HepG2 (cell line): ENCODE results near the gene AJUBA. TPM values are rescaled to one million over a fixed set of nuclear protein-coding genes. Genes with fewer than 3 reads are reported as not detected.

ENCODE experiments used
- HIVEP1 ChIP-seq: sonication (generic); formaldehyde crosslinking; IDR thresholded peaks from 2 replicates; pipeline ENCODE4 v1.4.0; 2020; ENCODE audit warnings: mild to moderate bottlenecking, missing genetic modification reagents
- MBD4 ChIP-seq: IDR thresholded peaks from 2 replicates; pipeline ENCODE4 v1.6.1; 2012; ENCODE audit warnings: low read length, inconsistent platforms, borderline replicate concordance
- NFYC ChIP-seq: IDR thresholded peaks from 2 replicates; pipeline ENCODE4 v1.6.1; 2016; ENCODE audit warnings: missing genetic modification reagents, missing compliant biosample characterization
- NR1H2 ChIP-seq: sonication (generic); formaldehyde crosslinking; IDR thresholded peaks from 2 replicates; pipeline ENCODE4 v1.8.1; 2022; ENCODE audit warnings: low read depth, missing genetic modification reagents, borderline replicate concordance
- NR2F1 ChIP-seq, 2 experiments: fragments of 450-650 bp in 1 of 2; formaldehyde crosslinking in 1 of 2; IDR thresholded peaks; 2 replicates each; pipeline versions ENCODE4 v1.5.0 to v1.6.1; 2016 to 2020; ENCODE audit warnings: mild to moderate bottlenecking in 1 of 2, missing compliant biosample characterization in 1 of 2, missing genetic modification reagents in 1 of 2, moderate library complexity in 1 of 2
- SSRP1 ChIP-seq: IDR thresholded peaks from 2 replicates; pipeline ENCODE4 v1.6.1; 2016; ENCODE audit warnings: control low read depth
- SYNCRIP ChIP-seq: fragments of 200-400 bp; formaldehyde crosslinking; IDR thresholded peaks from 2 replicates; pipeline ENCODE4 v1.6.1; 2018; ENCODE audit warnings: mild to moderate bottlenecking, low read depth, low read length; ENCODE audit not compliant: insufficient read depth
- THAP7 ChIP-seq: sonication (generic); formaldehyde crosslinking; IDR thresholded peaks from 2 replicates; pipeline ENCODE4 v1.8.1; 2023; ENCODE audit warnings: mild to moderate bottlenecking, missing genetic modification reagents
- ZBTB21 ChIP-seq: sonication (generic); formaldehyde crosslinking; IDR thresholded peaks from 2 replicates; pipeline ENCODE4 v1.4.0; 2020; ENCODE audit warnings: missing genetic modification reagents
- ZNF407 ChIP-seq: sonication (generic); formaldehyde crosslinking; IDR thresholded peaks from one replicate; pipeline ENCODE4 v1.5.1; 2020; ENCODE audit warnings: mild to moderate bottlenecking, missing genetic modification reagents; ENCODE audit errors: not compliant biosample characterization
- polyA plus RNA-seq, 8 experiments: library from polyadenylated mRNA; depleted of rRNA in 3 of 8; stranded (reverse) in 7 of 8; unstranded in 1 of 8; fragments of >200 nt; fragmentation: Illumina TruSeq in 4 of 8; extraction: Trizol in 4 of 8; gene quantifications; 2 replicates each; pipeline versions ENCODE4 v1.2.1 to v1.2.3, GENCODE V29; 2011 to 2016; ENCODE audit warnings: low read depth in 4 of 8, missing spikeins in 1 of 8, mixed read lengths in 1 of 8; ENCODE audit not compliant: insufficient read depth in 1 of 8
- total RNA-seq, 5 experiments: library from RNA; depleted of rRNA; stranded (reverse); fragments of >200 nt; fragmentation: Illumina TruSeq; extraction: Trizol; gene quantifications; 2 replicates each; pipeline ENCODE4 v1.2.3, GENCODE V29; 2016; ENCODE audit warnings: low read depth in 1 of 5
- TF ChIP-seq, protein P1 (sequence below): sonication (generic); formaldehyde crosslinking; conservative IDR thresholded peaks from 2 replicates; pipeline ENCODE4 v1.4.0; 2020; ENCODE audit warnings: missing genetic modification reagents
- TF ChIP-seq, protein P2 (sequence below): sonication (generic); formaldehyde crosslinking; IDR thresholded peaks from 2 replicates; pipeline ENCODE4 v1.8.1; 2022; ENCODE audit warnings: low read depth, mild to moderate bottlenecking, missing genetic modification reagents
- TF ChIP-seq, protein P3 (sequence below): sonication (generic); formaldehyde crosslinking; IDR thresholded peaks from 2 replicates; pipeline ENCODE4 v1.4.0; 2020; ENCODE audit warnings: missing genetic modification reagents

Gene AJUBA
- total and polyA plus RNA-seq, 2 of the 13 experiments (the other 11 are each of a cell fraction or from before 2014, with no cell fraction given) = 157 to 241 TPM

DNA sequence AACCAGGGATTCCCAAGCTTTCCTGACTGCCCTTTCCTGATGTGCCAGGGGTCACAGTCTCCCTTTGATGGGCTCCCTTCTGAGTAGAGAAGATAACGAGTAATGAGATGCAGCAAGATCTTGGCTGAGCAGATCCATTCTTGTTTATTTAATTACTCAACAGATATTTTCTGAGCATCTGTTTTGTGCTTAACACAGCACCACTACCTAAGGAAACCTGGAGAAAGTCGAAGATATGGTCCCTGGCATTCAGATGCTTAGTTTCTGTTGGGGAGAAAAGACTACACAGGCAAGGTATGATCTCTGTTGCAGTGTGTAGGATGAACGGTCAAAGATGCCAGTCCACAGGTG lies 3.9 kb downstream of the AJUBA start (continued):
- TF ChIP-seq, protein P1, sequence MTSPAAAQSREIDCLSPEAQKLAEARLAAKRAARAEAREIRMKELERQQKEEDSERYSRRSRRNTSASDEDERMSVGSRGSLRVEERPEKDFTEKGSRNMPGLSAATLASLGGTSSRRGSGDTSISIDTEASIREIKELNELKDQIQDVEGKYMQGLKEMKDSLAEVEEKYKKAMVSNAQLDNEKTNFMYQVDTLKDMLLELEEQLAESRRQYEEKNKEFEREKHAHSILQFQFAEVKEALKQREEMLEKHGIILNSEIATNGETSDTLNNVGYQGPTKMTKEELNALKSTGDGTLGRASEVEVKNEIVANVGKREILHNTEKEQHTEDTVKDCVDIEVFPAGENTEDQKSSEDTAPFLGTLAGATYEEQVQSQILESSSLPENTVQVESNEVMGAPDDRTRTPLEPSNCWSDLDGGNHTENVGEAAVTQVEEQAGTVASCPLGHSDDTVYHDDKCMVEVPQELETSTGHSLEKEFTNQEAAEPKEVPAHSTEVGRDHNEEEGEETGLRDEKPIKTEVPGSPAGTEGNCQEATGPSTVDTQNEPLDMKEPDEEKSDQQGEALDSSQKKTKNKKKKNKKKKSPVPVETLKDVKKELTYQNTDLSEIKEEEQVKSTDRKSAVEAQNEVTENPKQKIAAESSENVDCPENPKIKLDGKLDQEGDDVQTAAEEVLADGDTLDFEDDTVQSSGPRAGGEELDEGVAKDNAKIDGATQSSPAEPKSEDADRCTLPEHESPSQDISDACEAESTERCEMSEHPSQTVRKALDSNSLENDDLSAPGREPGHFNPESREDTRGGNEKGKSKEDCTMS (CRISPR knock-in tag) = no peak
- TF ChIP-seq HIVEP1 (CRISPR knock-in tag) (no peak), MBD4 (no peak), ZNF407 (CRISPR knock-in tag) (peak; percentile 35), NR1H2 (CRISPR knock-in tag) (no peak), SYNCRIP (no peak), ZBTB21 (0 out of 2 replicates have a peak, but pooled peaks have one; percentile 17), THAP7 (CRISPR knock-in tag) (no peak), NR2F1 (CRISPR knock-in tag; IDR thresholded peaks at IDR 0.05) (peak in 1 of 2 experiments; percentile 18; a peak in 1 of 4 replicates), SSRP1 (CRISPR knock-in tag) (0 out of 2 replicates have a peak, but pooled peaks have one; percentile 18), NFYC (CRISPR knock-in tag) (no peak)
- TF ChIP-seq, protein P2, sequence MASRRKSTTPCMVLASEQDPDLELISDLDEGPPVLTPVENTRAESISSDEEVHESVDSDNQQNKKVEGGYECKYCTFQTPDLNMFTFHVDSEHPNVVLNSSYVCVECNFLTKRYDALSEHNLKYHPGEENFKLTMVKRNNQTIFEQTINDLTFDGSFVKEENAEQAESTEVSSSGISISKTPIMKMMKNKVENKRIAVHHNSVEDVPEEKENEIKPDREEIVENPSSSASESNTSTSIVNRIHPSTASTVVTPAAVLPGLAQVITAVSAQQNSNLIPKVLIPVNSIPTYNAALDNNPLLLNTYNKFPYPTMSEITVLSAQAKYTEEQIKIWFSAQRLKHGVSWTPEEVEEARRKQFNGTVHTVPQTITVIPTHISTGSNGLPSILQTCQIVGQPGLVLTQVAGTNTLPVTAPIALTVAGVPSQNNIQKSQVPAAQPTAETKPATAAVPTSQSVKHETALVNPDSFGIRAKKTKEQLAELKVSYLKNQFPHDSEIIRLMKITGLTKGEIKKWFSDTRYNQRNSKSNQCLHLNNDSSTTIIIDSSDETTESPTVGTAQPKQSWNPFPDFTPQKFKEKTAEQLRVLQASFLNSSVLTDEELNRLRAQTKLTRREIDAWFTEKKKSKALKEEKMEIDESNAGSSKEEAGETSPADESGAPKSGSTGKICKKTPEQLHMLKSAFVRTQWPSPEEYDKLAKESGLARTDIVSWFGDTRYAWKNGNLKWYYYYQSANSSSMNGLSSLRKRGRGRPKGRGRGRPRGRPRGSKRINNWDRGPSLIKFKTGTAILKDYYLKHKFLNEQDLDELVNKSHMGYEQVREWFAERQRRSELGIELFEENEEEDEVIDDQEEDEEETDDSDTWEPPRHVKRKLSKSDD (CRISPR knock-in tag) = no peak
- TF ChIP-seq, protein P3, sequence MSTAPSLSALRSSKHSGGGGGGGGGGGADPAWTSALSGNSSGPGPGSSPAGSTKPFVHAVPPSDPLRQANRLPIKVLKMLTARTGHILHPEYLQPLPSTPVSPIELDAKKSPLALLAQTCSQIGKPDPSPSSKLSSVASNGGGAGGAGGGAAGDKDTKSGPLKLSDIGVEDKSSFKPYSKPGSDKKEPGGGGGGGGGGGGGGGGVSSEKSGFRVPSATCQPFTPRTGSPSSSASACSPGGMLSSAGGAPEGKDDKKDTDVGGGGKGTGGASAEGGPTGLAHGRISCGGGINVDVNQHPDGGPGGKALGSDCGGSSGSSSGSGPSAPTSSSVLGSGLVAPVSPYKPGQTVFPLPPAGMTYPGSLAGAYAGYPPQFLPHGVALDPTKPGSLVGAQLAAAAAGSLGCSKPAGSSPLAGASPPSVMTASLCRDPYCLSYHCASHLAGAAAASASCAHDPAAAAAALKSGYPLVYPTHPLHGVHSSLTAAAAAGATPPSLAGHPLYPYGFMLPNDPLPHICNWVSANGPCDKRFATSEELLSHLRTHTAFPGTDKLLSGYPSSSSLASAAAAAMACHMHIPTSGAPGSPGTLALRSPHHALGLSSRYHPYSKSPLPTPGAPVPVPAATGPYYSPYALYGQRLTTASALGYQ (CRISPR knock-in tag) = no peak
